ENCODE results near the gene RNF25.
A peak's percentile ranks its signal among the peaks of the same experiment; 100 is the strongest.

Gene RNF25

GRCh38 chr2:218679119-218679518 is 7.3 kb upstream of the RNF25 start:
- no peak for DNase-seq

- DNase-seq: no peak
Observed at GRCh38 chr2:218671097-218671653, 627 bp downstream of the RNF25 start.

GRCh38 chr2:218664653-218665052 is 7.1 kb downstream of the RNF25 start:
- DNase-seq: no peak

GRCh38 chr2:218663901-218664300 is 7.9 kb downstream of the RNF25 start:
- no peak for DNase-seq

- DNase-seq: no peak
Observed at GRCh38 chr2:218662827-218663226, 9.0 kb downstream of the RNF25 start.

GRCh38 chr2:218662377-218662776 is 9.4 kb downstream of the RNF25 start:
- no peak for DNase-seq

GRCh38 chr2:218659988-218660358 is 11.8 kb downstream of the RNF25 start:
- no peak for DNase-seq

GRCh38 chr2:218659258-218659987 is 12.4 kb downstream of the RNF25 start, which contains the start of the genes BCS1L and ZNF142:
TSS of gene BCS1L (plus strand) at chr2:218659683. CDS start at chr2:218660988, 1,305 bp downstream.
TSS of gene ZNF142 (minus strand) at chr2:218659623. CDS start at chr2:218656429, 3,194 bp downstream.
- peak; percentile 97 for DNase-seq

GRCh38 chr2:218658671-218659257 is 13.0 kb downstream of the RNF25 start:
- peak; percentile 60 for DNase-seq

GRCh38 chr2:218655751-218656150 is 16.1 kb downstream of the RNF25 start:
- no peak for DNase-seq

- no peak for DNase-seq
Observed at GRCh38 chr2:218648787-218649100, 23.1 kb downstream of the RNF25 start.

- peak; percentile 66 for DNase-seq
Observed at GRCh38 chr2:218648088-218648786, 23.6 kb downstream of the RNF25 start.

- no peak for DNase-seq
Observed at GRCh38 chr2:218645126-218645525, 26.7 kb downstream of the RNF25 start.

- no peak for DNase-seq
Observed at GRCh38 chr2:218644721-218645120, 27.1 kb downstream of the RNF25 start.

GRCh38 chr2:218643751-218644310 is 28.0 kb downstream of the RNF25 start:
- no peak for DNase-seq

- DNase-seq: no peak
Observed at GRCh38 chr2:218642786-218643185, 29.0 kb downstream of the RNF25 start.

- no peak for DNase-seq
Observed at GRCh38 chr2:218642121-218642656, 29.6 kb downstream of the RNF25 start.

GRCh38 chr2:218638372-218638771 is 33.4 kb downstream of the RNF25 start:
- DNase-seq: no peak

- no peak for DNase-seq
Observed at GRCh38 chr2:218635719-218636118, 36.1 kb downstream of the RNF25 start.

GRCh38 chr2:218631837-218632236 is 40.0 kb downstream of the RNF25 start:
- DNase-seq: no peak

GRCh38 chr2:218627939-218628338 is 43.9 kb downstream of the RNF25 start:
- peak; percentile 7 for DNase-seq

- no peak for DNase-seq
Observed at GRCh38 chr2:218626369-218626768, 45.4 kb downstream of the RNF25 start.

GRCh38 chr2:218623366-218623705 is 48.5 kb downstream of the RNF25 start:
- no peak for DNase-seq
